Choroid plexus epithelial cell (primary cell): ENCODE measurements around the gene BEND5.

Source experiments
- DNase-seq: peaks from one replicate; pipeline ENCODE4 v3.0.0-alpha.2; 2010; ENCODE audit warnings: low read depth
- H3K4me3 ChIP-seq: 2 replicates; pipeline ENCODE4 v1.5.1; 2011; ENCODE audit warnings: low read depth, mild to moderate bottlenecking, control low read depth, low read length, moderate library complexity
- TF ChIP-seq, protein P1 (sequence below): conservative IDR thresholded peaks from 2 replicates; pipeline ENCODE4 v1.5.1; 2011; ENCODE audit warnings: low read depth, mild to moderate bottlenecking, control low read depth, inconsistent platforms, low read length, moderate library complexity

The BEND5 gene

DNA sequence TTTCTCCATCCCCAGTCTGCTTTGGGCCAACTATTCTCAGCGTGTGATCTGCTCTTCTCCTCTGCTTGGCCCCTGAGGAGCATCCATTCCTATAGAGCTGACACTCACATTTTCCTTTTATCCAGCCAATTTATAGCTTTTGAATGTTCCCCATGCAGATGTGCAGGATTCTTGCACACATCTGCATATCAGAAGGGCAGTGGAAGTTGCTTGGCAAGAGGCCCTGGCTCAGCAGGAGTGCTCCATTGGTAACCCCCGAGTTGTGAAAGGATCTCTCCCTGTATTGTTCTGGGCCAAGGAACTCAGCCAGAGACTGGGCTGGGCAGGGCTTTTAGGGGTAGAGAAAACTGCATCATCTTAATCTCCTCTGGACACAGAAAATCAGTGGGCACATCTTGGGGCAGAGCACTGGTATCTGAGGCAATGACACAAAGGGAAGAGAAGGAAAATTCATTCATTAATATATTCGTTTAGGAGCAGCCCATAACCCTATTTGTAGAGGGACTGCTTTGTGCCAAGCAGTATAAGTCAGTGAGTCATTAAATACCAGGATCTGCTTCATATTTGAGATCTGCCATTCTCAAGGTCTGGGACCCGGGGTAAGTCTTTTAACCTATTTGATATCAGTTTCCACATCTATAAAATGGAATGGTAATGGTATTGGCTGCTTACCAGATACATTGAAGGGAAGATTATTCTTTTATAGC lies 31.0 kb upstream of the BEND5 start:
- TF ChIP-seq, protein P1, sequence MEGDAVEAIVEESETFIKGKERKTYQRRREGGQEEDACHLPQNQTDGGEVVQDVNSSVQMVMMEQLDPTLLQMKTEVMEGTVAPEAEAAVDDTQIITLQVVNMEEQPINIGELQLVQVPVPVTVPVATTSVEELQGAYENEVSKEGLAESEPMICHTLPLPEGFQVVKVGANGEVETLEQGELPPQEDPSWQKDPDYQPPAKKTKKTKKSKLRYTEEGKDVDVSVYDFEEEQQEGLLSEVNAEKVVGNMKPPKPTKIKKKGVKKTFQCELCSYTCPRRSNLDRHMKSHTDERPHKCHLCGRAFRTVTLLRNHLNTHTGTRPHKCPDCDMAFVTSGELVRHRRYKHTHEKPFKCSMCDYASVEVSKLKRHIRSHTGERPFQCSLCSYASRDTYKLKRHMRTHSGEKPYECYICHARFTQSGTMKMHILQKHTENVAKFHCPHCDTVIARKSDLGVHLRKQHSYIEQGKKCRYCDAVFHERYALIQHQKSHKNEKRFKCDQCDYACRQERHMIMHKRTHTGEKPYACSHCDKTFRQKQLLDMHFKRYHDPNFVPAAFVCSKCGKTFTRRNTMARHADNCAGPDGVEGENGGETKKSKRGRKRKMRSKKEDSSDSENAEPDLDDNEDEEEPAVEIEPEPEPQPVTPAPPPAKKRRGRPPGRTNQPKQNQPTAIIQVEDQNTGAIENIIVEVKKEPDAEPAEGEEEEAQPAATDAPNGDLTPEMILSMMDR, result no peak
- DNase-seq, result peak; percentile 23
- H3K4me3 ChIP-seq, result no peak overlapping the region

DNA sequence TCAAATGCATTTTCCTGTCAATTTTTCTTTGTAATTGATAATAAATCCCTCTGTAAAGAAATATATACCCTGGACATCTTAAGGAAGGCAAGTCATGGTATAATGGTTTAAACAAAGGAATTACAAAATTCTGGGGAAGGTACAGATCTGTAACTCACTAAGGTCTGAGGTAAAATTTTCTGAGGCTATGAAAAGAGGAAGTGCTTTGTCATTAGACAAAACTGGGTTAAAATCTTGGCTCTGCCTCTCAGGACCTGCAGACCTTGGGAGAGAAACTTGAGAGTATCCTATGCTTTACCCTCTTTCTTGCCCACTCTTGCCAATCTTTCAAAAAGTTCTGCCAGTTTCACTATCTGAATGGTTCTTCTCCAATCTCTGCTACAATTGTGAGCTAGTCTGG lies 26.8 kb upstream of the BEND5 start:
- DNase-seq, result no peak
- TF ChIP-seq, protein P1, result no peak
- no peak overlapping the region for H3K4me3 ChIP-seq

DNA sequence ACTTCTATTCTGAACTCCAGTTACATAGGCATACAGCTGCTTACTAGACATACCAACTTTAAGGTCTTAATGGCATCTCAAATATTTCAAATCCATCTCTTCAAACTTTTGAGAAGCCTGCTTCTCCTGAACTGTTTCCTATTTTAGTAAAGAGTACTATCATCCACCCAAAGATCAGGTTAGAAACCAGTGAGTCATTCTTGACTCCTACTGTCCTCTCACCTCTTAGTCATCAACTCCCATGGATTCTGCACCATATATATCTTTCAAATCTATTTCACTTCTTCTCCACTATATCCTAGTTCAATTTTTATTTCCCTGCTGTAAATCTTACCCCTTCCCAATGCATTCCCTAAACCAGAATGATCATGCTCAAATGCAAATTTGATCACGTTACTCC lies 18.1 kb upstream of the BEND5 start:
- H3K4me3 ChIP-seq, result no peak overlapping the region
- TF ChIP-seq, protein P1, result no peak
- DNase-seq, result no peak

DNA sequence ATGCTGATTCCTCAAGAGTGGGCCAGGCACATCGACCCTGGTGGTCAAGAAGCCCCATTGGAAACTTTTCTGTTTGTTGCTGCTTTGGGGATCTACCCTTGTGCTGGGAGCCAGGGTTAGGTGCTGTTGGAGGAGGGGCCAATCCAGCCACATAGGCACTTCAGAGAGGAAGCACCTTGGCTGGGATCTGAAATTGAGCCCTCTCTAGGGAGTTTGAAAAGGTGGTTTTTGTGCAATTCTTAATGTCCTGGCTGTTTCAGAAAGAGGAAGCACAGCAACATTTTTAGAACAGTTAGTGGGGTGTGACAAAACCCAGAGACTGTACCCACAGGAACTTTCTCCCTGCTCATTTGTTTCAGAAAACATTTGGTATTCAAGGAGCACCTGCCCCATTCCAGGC lies 17.2 kb upstream of the BEND5 start:
- no peak overlapping the region for H3K4me3 ChIP-seq
- DNase-seq, result no peak
- TF ChIP-seq, protein P1, result no peak

DNA sequence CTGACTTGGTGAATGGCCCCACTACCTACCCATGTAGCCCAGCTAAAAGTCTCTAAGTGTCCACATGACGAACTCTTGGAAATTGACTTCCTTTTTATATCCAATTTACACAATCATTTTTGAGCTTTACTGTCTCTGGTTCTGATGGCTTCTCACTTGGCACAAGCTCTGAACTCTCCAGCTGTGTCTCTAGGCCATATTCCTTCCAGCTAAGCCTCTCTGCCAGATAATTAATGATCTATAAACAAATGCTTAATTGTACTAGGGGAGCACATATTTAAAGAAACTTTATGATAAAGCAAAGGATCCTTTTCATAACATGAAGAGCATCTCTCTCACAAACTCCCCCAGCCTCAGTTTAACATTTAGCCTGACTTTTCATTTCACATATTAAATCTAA lies 16.3 kb upstream of the BEND5 start:
- TF ChIP-seq, protein P1, result no peak
- DNase-seq, result no peak
- no peak overlapping the region for H3K4me3 ChIP-seq

DNA sequence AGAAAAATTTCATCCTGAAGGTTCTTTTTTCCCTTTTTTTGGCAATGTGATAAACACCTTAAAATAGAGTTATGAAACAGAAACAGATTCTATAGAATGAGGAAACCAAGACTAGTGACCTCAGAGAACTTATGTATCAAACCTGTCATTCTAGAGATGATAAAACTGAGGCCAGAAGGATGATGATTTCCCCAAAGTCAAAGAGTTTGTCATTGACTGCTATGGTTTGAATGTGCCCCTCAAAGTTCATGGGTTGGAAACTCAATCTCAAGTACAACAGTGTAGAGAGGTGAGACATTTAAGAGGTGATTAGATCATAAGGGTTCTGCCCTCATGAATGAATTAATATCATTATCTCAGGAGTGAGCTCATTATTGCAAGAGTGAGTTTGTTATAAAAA lies 13.7 kb upstream of the BEND5 start:
- TF ChIP-seq, protein P1, result no peak
- no peak overlapping the region for H3K4me3 ChIP-seq
- no peak for DNase-seq

DNA sequence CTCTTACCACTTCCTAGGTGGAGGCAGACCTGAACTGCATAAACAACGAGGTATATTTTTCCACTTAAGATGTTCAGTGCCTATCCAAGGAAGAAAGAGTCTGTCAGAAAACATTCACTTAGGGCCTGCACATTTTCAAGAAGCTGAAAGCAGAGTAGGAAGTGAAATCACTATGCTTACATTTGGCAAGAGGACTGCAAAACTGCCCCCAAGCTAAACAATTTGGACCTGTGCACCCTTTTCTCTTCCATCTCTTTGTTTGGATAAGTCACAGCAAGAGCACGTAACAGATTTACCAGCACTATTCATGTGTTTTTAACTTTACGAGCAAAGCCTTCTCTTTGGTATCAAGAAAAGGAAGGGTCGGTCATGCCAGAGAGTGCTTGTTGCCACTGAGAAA lies 13.2 kb upstream of the BEND5 start:
- no peak for DNase-seq
- H3K4me3 ChIP-seq, result no peak overlapping the region
- TF ChIP-seq, protein P1, result no peak
